NCI-H128 (cell line): Measurements from ENCODE around the gene EXOC1L.

Source experiments
- DNase-seq: peaks from one replicate; lab custom pipeline; 2025; ENCODE audit not compliant: unreplicated experiment; lab: John Stamatoyannopoulos, UW

Gene EXOC1L

GRCh38 chr4:55879224-55879623, 59.6 kb downstream of the EXOC1L start:
- no peak for DNase-seq

GRCh38 chr4:55880652-55881280, 61.2 kb downstream of the EXOC1L start:
- DNase-seq = no peak

GRCh38 chr4:55884093-55884850, 64.7 kb downstream of the EXOC1L start:
- DNase-seq = no peak

GRCh38 chr4:55884851-55885219, 65.2 kb downstream of the EXOC1L start:
- no peak for DNase-seq
